ENCODE results near the gene MAN2A1.
"Not testable (repeated sequence)": the region's sequence is repeated elsewhere in the genome, so short reads cannot be mapped to it uniquely, and the experiment has no call there.

The MAN2A1 gene

DNA sequence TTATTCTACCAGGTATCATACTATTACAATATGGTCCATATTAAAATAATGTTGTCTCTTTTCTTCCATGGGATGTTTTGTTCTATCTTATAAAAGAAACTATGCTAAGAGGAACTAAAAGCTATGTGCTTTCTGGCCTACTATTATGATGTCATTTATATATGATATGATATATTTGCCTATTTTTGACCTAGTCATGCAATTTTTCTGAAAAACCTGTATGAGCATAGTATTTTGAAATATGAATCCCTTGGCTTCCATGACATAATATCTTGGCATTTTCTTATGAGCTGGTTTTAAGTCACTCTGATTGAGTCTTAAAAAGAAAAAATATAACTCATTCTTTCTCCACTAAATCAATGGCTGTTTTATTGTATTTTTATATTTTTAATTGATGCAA lies 60.7 kb downstream of the MAN2A1 start:
- DNase-seq (ENCODE audit: low read depth in 1 of 2, low spot score in 1 of 2): no peak

DNA sequence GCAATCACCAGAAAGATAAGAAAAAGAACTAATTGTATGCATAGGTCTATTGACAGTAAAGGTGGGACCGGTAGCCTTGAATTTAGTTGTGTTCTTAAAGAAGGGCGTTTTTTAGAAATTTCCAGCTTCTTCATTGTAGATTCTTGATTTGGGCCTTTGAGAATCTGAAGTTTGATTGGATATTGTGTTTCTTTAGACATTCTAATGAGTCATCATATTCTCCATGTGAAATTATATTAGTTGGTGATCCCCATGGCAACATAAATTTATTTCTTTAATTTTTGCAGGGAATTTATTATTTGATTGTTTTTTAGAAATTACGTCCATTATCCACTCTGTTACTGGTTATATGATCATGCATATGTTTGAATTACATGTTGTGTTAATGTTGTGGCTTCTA lies 63.6 kb downstream of the MAN2A1 start:
- DNase-seq (ENCODE audit: low read depth in 1 of 2, low spot score in 1 of 2): no peak

GRCh38 chr5:109754319-109754718 lies 64.6 kb downstream of the MAN2A1 start:
- no peak for DNase-seq (ENCODE audit: low read depth in 1 of 2, low spot score in 1 of 2)

DNA sequence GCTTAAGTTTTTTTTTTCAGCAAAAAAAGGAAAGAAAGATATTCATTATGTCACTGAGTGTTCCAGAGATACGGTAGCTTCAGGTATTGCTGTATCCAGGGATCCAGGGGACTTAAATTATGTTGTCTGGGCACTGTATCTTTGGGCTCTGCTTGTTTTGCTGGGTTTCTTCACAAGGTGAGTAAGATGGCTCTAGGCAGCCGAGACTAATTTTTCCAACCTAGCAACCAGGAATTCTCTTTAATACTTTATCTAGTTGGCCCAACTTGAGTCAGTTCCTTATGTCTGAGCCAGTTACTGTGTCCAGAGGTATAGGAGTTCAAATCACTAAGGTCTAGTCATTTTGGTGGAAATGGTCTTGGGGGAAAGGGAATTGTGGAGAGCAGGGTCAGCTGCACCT lies 66.0 kb downstream of the MAN2A1 start:
- no peak for DNase-seq (ENCODE audit: low read depth in 1 of 2, low spot score in 1 of 2)

GRCh38 chr5:109756543-109757185 lies 66.9 kb downstream of the MAN2A1 start:
- no peak for DNase-seq (ENCODE audit: low read depth in 1 of 2, low spot score in 1 of 2)

DNA sequence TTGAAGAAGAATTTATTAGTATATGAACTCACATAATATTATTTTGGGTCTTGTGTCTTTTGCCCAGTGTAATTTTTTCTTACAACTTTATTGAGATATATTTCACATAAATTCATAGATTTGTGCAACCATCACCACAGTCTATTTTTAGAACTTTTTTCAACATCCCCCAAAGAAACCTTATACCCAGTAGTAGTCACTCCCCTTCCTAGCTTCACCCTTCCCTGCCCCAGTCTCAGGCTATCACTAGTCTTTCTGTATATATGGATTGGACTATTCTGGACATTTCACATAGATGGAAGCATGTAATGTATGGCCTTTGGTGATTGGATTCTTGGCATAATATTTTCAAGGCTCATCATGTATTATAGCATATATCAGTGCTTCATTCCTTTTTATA lies 67.8 kb downstream of the MAN2A1 start:
- no peak for DNase-seq (ENCODE audit: low read depth in 1 of 2, low spot score in 1 of 2)

GRCh38 chr5:109759306-109759705 lies 69.6 kb downstream of the MAN2A1 start:
- no peak for DNase-seq (ENCODE audit: low read depth in 1 of 2, low spot score in 1 of 2)

DNA sequence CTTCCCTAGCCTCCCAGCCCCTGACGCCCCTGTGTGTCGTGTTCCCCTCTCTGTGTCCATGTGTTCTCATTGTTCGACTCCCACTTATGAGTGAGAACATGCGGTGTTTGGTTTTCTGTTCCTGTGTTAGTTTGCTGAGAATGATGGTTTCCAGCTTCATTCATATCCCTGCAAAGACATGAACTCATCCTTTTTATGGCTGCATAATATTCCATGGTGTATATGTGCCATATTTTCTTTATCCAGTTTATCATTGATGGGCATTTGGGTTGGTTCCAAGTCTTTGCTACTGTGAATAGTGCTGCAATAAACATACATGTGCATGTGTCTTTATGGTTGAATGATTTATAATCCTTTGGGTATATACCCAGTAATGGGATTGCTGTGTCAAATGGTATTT lies 70.4 kb downstream of the MAN2A1 start:
- not testable (repeated sequence) for DNase-seq (ENCODE audit: low read depth in 1 of 2, low spot score in 1 of 2)

DNA sequence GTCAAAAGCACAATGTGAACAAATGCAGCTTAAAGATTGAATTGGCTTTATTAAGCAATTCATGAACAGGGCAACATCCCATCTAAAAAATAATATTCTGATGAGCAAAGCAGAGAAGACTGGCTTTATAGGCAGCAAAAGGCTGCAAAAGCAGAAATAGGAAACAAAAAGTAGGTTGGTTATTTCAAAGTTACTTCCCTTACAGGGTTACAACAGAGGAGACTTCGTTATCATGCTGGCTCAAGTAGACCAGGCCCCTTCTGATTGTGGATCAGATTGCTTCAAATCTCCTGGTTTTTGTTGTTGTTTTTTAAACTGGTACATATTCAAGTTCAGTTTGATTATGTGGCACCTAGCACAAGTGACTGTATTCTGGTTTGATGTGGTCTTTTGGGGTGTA lies 73.1 kb downstream of the MAN2A1 start:
- no peak for DNase-seq (ENCODE audit: low read depth in 1 of 2, low spot score in 1 of 2)

GRCh38 chr5:109767184-109767995 lies 77.7 kb downstream of the MAN2A1 start:
- no peak for DNase-seq (ENCODE audit: low read depth in 1 of 2, low spot score in 1 of 2)

GRCh38 chr5:109767997-109768396 lies 78.3 kb downstream of the MAN2A1 start:
- no peak for DNase-seq (ENCODE audit: low read depth in 1 of 2, low spot score in 1 of 2)

DNA sequence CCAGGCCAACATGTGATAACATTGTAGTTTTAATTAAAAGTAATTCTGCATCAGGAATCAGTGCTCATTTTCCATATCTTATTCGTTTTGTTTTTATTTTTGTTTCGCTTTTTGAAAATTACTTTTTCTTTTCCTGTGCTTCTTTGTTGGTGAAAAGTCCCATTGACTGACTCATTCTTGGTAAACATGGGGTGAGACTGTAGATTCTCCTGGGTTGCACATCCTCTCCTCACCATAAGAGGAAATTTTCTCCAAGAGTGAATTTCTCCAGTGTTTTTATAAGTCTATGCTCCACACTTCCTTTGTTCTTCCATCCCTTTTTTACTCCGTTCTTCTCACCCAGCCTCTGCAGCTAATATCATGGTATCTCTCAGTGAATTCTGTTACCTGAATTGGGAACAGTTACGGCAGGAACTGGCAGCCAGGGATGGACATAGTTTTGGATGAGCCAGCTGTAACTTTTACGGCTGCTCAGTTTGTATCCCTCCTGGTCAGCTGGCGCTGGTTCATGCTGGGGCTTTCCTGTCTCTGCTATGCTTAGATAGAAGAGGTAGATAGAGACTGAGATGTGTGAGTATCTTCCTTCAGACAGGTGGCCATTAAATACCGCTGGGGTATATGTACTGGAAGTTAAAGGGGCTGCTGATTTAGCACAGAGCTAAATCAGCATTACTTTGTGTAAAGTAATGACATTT lies 80.0 kb downstream of the MAN2A1 start:
- no peak for DNase-seq (ENCODE audit: low read depth in 1 of 2, low spot score in 1 of 2)

- DNase-seq (ENCODE audit: low read depth in 1 of 2, low spot score in 1 of 2): no peak
These were observed 85.4 kb downstream of the MAN2A1 start for GRCh38 chr5:109775130-109775529.

DNA sequence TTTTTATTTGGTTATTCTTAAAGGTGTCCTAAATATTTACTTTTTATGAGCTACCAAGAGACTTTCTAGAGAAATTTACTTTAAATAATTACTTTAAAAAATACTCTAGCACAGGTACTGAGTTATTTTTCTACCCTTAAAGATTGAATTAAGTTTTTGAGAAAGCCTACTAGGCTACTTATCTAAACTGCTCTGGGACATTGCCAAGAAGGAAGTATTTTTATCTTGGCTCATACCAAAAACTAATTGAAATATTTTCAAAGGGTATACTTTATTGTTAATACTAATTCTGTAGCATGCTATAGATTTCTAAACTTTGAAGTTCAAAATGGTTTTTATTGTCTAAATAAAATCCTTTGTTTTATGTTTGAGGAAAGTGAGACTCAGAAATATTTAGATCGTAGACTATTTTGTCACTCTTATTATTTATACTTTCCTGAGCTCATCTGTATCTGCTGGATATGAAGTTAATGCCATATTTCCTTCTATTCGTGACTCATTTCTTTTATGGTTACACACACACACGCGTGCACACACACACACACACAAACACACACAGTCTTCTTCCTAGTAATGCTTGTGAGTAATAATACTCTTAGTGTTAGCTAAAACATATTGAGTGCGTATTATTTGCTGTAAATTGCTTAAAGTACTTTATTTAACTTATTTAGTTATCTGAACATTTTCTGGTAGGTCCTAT lies 89.5 kb downstream of the MAN2A1 start:
- no peak for DNase-seq (ENCODE audit: low read depth in 1 of 2, low spot score in 1 of 2)

- no peak for DNase-seq (ENCODE audit: low read depth in 1 of 2, low spot score in 1 of 2)
These were observed 95.0 kb downstream of the MAN2A1 start for GRCh38 chr5:109784687-109785086.

- no peak for DNase-seq (ENCODE audit: low read depth in 1 of 2, low spot score in 1 of 2)
These were observed 96.6 kb downstream of the MAN2A1 start for GRCh38 chr5:109786206-109786855.

GRCh38 chr5:109788596-109788995 lies 98.9 kb downstream of the MAN2A1 start:
- DNase-seq (ENCODE audit: low read depth in 1 of 2, low spot score in 1 of 2): no peak

GRCh38 chr5:109792613-109793012 lies 102.9 kb downstream of the MAN2A1 start:
- no peak for DNase-seq (ENCODE audit: low read depth in 1 of 2, low spot score in 1 of 2)

- no peak for DNase-seq (ENCODE audit: low read depth in 1 of 2, low spot score in 1 of 2)
These were observed 114.1 kb downstream of the MAN2A1 start for GRCh38 chr5:109803854-109804253.

- DNase-seq (ENCODE audit: low read depth in 1 of 2, low spot score in 1 of 2): no peak
These were observed 115.7 kb downstream of the MAN2A1 start for GRCh38 chr5:109805472-109805871.

GRCh38 chr5:109805883-109806282 lies 116.2 kb downstream of the MAN2A1 start:
- DNase-seq (ENCODE audit: low read depth in 1 of 2, low spot score in 1 of 2): no peak

Data from activated CD4-positive, alpha-beta T cell treated with anti-CD3 and anti-CD28 coated beads, Interleukin-2, amount 50 U/mL, for 24 hours (primary cell).